ENCODE measurements around the gene SEMA6D.

The SEMA6D gene

DNA sequence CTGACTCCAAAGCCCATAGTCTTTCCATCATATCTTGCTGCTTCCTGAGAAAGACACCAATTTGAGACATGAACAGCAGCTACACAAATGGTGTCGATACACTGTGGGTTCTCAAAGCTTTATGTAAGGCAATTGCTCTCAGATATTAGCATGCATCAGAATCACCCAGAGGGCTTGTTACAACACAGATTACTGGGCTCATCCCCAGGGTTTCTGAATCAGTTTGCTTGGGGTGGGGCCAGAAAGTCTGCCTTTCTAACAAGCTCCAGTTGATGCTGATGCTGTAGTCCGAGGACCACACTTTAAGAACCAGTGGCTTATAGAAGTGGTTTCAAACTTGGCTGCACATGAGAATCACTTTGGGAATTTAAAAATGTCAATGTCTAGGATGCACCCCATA lies 86.5 kb downstream of the SEMA6D start:
- no peak overlapping the region for H3K4me3 ChIP-seq
- no peaks in the 10 kb centered on the region for H3K36me3 ChIP-seq
- intact Hi-C loops (cut with DNase I; ENCODE audit: low total_unique reads) = no loop called here
- H3K9me3 ChIP-seq = no peaks in the 10 kb centered on the region
- H3K4me1 ChIP-seq = no peaks in the 10 kb centered on the region
- TF ChIP-seq CTCF (IDR thresholded peaks at IDR 0.05) = no peak
- no peaks in the 10 kb centered on the region for H3K27me3 ChIP-seq
- H3K27ac ChIP-seq = no peak overlapping the region
- no peak for DNase-seq

- no peak for DNase-seq
- Histone ChIP-seq H3K27me3 (no peaks in the 10 kb centered on the region), H3K4me3 (no peak overlapping the region), H3K36me3 (no peaks in the 10 kb centered on the region), H3K4me1 (no peaks in the 10 kb centered on the region), H3K9me3 (no peaks in the 10 kb centered on the region), H3K27ac (no peak overlapping the region)
- no peak for TF ChIP-seq CTCF (IDR thresholded peaks at IDR 0.05)
- intact Hi-C loops (cut with DNase I; ENCODE audit: low total_unique reads) = no loop called here
Observed at GRCh38 chr15:47804733-47805132, 87.4 kb downstream of the SEMA6D start.

DNA sequence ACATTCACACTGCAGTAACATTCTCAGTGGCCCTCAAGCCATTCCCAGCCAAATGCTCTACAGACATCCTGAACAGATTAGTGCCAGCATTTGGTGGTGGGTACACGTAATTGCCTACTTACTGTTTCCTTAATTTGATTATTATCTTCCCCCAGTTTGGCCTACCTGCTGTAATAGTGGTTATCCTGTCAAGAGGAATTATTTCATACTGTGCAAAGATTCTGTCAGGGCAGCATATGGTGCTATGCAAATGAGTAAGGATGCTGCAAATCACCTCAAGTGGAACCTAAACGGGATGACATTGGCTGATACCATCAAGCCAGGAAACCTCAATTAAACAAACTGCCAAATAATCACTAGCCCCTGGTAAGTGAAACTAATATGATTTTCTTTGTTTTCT lies 88.7 kb downstream of the SEMA6D start:
- no peak for DNase-seq
- no peaks in the 10 kb centered on the region for H3K36me3 ChIP-seq
- intact Hi-C loops (cut with DNase I; ENCODE audit: low total_unique reads) = no loop called here

GRCh38 chr15:47811172-47811571 lies 93.9 kb downstream of the SEMA6D start:
- Histone ChIP-seq H3K9me3 (no peaks in the 10 kb centered on the region), H3K4me1 (no peaks in the 10 kb centered on the region), H3K36me3 (no peaks in the 10 kb centered on the region), H3K27ac (no peak overlapping the region), H3K27me3 (no peaks in the 10 kb centered on the region), H3K4me3 (no peak overlapping the region)
- intact Hi-C loops (cut with DNase I; ENCODE audit: low total_unique reads) = no loop called here
- TF ChIP-seq CTCF (IDR thresholded peaks at IDR 0.05) = no peak
- no peak for DNase-seq

More for the DNA sequence above, 88.7 kb downstream of the SEMA6D start:
- Histone ChIP-seq H3K27ac (no peak overlapping the region), H3K9me3 (no peaks in the 10 kb centered on the region), H3K4me1 (no peaks in the 10 kb centered on the region), H3K4me3 (no peak overlapping the region), H3K27me3 (no peaks in the 10 kb centered on the region)
- no peak for TF ChIP-seq CTCF (IDR thresholded peaks at IDR 0.05)

DNA sequence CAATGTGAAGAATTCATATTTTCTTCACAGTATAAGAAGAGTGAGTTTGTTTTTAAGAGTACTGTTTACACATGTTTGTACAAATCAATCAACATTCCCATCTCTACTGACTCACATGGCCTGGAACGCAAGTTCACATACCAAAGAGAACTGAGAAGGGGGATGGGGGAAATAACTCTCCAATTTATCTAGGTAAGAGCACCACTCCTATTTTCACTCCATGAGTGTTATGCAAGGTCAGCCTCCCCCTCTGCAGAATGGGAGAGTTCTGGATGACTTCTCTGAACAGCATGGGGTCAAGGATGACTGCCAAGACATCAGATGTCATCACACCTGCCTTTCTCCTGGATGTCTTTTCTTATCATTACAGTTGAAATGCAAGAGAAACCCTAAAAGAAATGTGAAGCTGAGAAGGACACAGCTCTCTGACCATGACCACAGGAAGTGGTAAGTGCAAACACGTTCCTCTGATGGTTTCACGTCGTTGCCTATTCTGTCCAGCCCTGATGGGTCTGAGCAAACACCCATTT lies 95.2 kb downstream of the SEMA6D start:
- no peak for DNase-seq
- H3K4me1 ChIP-seq = no peaks in the 10 kb centered on the region
- TF ChIP-seq CTCF (IDR thresholded peaks at IDR 0.05) = no peak
- no peaks in the 10 kb centered on the region for H3K9me3 ChIP-seq
- no peak overlapping the region for H3K27ac ChIP-seq
- H3K36me3 ChIP-seq = no peaks in the 10 kb centered on the region
- no peaks in the 10 kb centered on the region for H3K27me3 ChIP-seq
- intact Hi-C loops (cut with DNase I; ENCODE audit: low total_unique reads) = no loop called here
- no peak overlapping the region for H3K4me3 ChIP-seq

Data from tibial artery (tissue), 4 donors.